Measurements from ENCODE around the gene COPB1. TPM values are rescaled to one million over a fixed set of nuclear protein-coding genes. Genes with fewer than 3 reads are reported as not detected.

The COPB1 gene
- total and polyA plus RNA-seq, 2 of the 13 experiments (the other 11 are each of a cell fraction or from before 2014, with no cell fraction given) = 114 to 195 TPM

DNA sequence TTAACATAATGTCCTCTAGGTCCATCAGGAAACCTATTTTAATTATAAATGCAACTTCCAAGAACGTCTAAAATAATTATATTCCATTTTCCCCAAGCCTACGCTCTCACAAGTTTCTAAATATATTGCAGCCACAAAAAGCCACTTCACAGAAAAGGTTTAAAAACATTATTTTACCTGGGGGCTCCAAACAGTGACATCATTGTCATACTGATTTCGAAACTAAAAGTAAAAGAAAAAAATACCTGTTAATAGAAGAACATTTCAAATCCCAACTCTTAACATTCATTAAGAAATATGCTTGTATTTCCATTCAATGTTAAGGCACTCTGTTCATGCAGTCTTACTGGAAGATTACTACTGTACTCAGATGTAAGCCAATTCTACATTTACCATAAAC is 19.2 kb upstream of the COPB1 start:
- Histone ChIP-seq H2AFZ (ENCODE audit: low read length) (no peak overlapping the region), H3K4me1 (ENCODE audit: insufficient read depth, low read length) (peaks cover 16% of the 10 kb centered on the region), H3K36me3 (replicated peaks in 1 of 2; ENCODE audit: control insufficient read depth in 1 of 2, insufficient read depth in 2 of 2, low read length in 2 of 2) (peaks cover 2 to 30% of the 10 kb centered on the region in 2 experiments; a peak in 4 of 5 replicates), H3K4me2 (ENCODE audit: low read depth, low read length) (peak overlapping the region; percentile 88), H3K4me3 (replicated peaks in 1 of 3; ENCODE audit: insufficient read depth in 1 of 3, low read depth in 2 of 3, low read length in 3 of 3) (peak overlapping the region; percentile 75 to 89 (median 87); a peak in 5 of 6 replicates), H3K9me3 (ENCODE audit: low read length) (no peaks in the 10 kb centered on the region), H3K27ac (ENCODE audit: extremely low read length, insufficient read depth, low read length) (peak overlapping the region; percentile 90), H3K79me2 (ENCODE audit: insufficient read depth, low read length) (peaks cover 32% of the 10 kb centered on the region), H4K20me1 (ENCODE audit: insufficient read depth, low read length) (no peaks in the 10 kb centered on the region), H3K27me3 (ENCODE audit: control insufficient read depth in 1 of 2, insufficient read depth in 2 of 2, low read length in 2 of 2) (no peaks in the 10 kb centered on the region; a peak in 1 of 5 replicates), H3K9ac (ENCODE audit: insufficient read depth, low read depth, low read length) (peak overlapping the region; percentile 90)
- ChIA-PET POLR2A (interaction anchor here (1.8 kb wide), 1 partner anchor 125 kb away, joined by 7 read pairs; the partner anchor contains the start of gene PDE3B), CTCF (ENCODE audit: low intra/inter-chr PET ratio, low total read pairs) (no interaction called here)
- TF ChIP-seq ARNT (IDR thresholded peaks at IDR 0.05) (no peak), HNRNPLL (IDR thresholded peaks at IDR 0.05; ENCODE audit: low read depth, low read length, poor library complexity, severe bottlenecking) (no peak), ZNF276 (CRISPR knock-in tag; IDR thresholded peaks at IDR 0.05; ENCODE audit: low read depth) (no peak), HOXA9 (CRISPR knock-in tag; IDR thresholded peaks at IDR 0.05; ENCODE audit: borderline replicate concordance) (no peak), NCOA5 (CRISPR knock-in tag; IDR thresholded peaks at IDR 0.05) (no peak), ZFAT (CRISPR knock-in tag; conservative IDR thresholded peaks at IDR 0.05) (no peak), BORCS8-MEF2B (CRISPR knock-in tag; IDR thresholded peaks at IDR 0.05) (no peak), TEF (CRISPR knock-in tag; IDR thresholded peaks at IDR 0.05) (no peak), JUND (CRISPR knock-in tag; IDR thresholded peaks at IDR 0.05) (no peak), SMAD3 (CRISPR knock-in tag; IDR thresholded peaks at IDR 0.05) (no peak), CCAR2 (optimal IDR thresholded peaks at IDR 0.05; ENCODE audit: low read depth, low read length) (no peak), SRY (CRISPR knock-in tag; IDR thresholded peaks at IDR 0.05) (no peak), ZFP36 (IDR thresholded peaks at IDR 0.05; ENCODE audit: borderline replicate concordance, low read depth, low read length, partially characterized antibody) (no peak), ZNF563 (CRISPR knock-in tag; IDR thresholded peaks at IDR 0.05) (no peak), ZNF761 (CRISPR knock-in tag; conservative IDR thresholded peaks at IDR 0.05) (no peak), ZFP36L2 (CRISPR knock-in tag; IDR thresholded peaks at IDR 0.05) (no peak), MED8 (CRISPR knock-in tag; IDR thresholded peaks at IDR 0.05; ENCODE audit: insufficient replicate concordance) (no peak)
- TF ChIP-seq, protein P1, sequence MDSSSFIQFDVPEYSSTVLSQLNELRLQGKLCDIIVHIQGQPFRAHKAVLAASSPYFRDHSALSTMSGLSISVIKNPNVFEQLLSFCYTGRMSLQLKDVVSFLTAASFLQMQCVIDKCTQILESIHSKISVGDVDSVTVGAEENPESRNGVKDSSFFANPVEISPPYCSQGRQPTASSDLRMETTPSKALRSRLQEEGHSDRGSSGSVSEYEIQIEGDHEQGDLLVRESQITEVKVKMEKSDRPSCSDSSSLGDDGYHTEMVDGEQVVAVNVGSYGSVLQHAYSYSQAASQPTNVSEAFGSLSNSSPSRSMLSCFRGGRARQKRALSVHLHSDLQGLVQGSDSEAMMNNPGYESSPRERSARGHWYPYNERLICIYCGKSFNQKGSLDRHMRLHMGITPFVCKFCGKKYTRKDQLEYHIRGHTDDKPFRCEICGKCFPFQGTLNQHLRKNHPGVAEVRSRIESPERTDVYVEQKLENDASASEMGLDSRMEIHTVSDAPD (CRISPR knock-in tag; IDR thresholded peaks at IDR 0.05) = no peak
- DNase-seq (ENCODE audit: low spot score) (no peak), ATAC-seq (no peak), FAIRE-seq (no peak)
- no TSS peak for BruUV-seq (replicated peaks)
- intact Hi-C loops (cut with micrococcal nuclease; ENCODE audit: unreplicated experiment) (no loop called here), in situ Hi-C loops (cut with HindIII; ENCODE audit: extremely low pct_ligation_motif_present, low pct_unique_long_range_greater_than_20kb) (no loop called here)
- WGBS (ENCODE audit: low lambda C conversion rate) = 42% methylated on average over 3 of the region's 3 CpGs
